HG03457 (cell line): ENCODE data around the gene CXCR4.
"Not testable (repeated sequence)": the region's sequence is repeated elsewhere in the genome, so short reads cannot be mapped to it uniquely, and the experiment has no call there.

ENCODE experiments used
- ATAC-seq: cut with Tn5 transposase; IDR thresholded peaks from one replicate; pipeline ENCODE4 v1.9.1; 2021; ENCODE audit warnings: moderate number of reproducible peaks; ENCODE audit not compliant: unreplicated experiment

CXCR4 gene

GRCh38 chr2:136080114-136080513, 37.8 kb downstream of the CXCR4 start:
- no peak for ATAC-seq

DNA sequence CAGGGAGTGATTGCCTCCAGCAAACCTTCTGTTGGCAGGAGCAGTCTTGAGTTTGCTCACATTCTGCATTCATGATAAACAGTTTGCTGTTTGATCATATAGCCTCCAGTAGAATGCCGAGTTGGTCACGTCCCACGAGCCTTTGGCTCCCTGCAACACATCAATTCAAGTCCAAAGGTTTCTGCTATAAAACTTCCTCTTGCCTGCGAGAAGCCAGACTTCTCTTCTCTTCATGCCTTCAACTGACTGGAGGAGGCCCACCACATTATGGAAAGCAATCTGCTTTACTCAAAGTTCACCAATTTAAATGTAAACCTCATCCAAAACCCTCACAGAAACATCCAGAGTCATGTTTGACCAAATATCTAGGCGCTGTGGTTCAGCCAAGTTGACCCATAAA, 40.8 kb downstream of the CXCR4 start:
- no peak for ATAC-seq

DNA sequence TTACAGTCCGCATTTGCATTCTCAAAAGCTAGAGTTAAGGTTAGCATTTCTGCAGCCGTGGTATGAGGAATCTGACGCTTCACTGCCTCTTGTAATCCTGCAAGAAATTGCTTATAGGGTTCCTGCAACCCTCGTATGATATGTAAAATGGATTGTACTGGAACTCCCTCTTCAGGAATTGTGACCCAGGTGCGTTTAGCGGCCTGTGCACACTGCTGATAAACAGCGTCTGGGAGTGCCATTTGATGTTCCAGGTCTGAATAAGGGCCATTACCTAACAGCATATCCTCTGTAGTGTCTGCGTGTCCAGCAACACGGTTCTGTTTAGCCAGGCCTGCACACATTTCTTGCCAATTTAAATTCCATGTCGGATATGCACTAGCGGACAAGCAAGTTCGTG, 42.5 kb downstream of the CXCR4 start:
- no peak for ATAC-seq

- ATAC-seq = no peak
These were observed 45.3 kb downstream of the CXCR4 start for GRCh38 chr2:136072621-136073020.

DNA sequence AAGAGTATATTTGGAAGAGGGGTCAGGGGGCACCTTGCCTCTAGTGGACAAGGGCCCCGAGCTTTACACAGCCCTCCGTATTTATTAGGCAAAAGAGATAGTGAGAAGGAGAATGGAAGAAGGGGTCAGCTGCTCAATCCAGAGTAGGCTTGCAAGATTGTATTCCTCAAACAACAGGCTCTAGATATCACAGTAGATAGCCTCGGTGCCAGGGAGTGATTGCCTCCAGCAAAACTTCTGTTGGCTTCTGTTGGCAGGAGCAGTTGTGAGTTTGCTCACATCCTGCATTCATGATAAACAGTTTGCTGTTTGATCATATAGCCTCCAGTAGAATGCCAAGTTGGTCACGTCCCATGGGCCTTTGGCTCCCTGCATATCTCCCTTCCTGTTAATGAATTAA, 46.1 kb downstream of the CXCR4 start:
- not testable (repeated sequence) for ATAC-seq

DNA sequence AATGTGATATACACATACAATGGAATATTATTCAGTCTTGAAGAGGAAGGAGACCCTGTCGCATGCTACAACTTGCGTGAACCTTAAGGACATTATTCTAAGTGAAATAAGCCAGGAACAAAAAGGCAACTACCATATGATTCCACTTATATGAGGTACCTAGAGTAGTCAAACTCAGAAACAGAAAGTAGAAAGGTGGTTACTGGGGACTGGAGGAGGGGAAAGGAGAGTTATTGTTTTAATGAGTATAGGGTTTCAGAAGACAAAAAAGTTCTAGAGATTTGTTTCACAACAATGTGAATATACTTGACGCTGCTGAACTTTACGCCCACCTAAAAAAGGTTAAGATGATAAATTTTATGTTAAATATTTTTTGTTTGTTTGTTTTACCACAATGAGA, 47.0 kb downstream of the CXCR4 start:
- ATAC-seq = no peak

DNA sequence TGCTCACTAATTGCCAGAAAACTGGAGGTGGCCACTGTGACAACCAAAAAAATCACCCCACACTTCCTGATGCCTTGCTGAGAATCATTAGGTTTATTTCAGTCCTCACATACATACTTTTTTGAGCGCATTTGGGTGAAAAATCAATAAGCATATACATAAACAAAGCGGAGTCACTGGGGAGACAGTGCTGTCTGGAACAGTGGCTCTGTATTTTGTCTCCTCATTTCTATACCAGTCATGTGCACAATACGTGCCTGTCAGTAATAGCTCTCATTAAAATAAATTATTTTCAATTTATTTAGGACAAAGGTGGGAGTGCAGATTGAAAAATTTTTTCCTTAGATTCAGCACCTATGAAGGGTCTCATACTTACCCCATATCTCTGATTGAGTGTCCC, 48.2 kb downstream of the CXCR4 start:
- ATAC-seq = no peak

DNA sequence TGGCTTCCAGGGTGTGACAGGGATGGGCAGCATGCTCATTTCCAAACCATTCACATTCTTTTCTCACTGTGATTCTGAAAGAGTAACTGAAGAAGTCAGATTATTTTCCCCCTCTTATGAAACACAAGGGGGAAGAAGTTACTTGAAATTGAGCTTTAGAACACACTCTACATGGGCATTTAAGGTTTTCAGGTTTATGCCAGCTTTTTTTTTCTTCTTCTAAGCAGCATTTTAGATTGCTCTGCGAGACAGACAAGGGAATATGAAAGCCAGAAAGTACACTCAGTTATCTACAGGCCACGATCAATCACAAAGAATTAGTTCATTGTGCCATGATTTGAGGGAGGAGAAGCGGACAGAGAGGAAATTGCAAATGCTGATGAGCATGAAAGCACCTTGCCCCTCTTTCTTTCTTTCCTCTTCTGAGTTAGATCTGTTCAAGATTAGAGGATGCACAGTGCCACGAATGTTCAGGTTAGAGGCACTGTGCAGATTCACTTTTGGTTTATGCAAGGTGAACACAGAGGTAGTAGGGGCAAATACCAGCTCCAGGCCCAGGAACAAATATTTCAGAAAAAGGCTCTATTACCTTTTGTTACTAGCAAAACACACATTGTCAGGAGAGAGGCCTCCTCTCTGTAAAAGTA, 49.2 kb downstream of the CXCR4 start:
- ATAC-seq = no peak

DNA sequence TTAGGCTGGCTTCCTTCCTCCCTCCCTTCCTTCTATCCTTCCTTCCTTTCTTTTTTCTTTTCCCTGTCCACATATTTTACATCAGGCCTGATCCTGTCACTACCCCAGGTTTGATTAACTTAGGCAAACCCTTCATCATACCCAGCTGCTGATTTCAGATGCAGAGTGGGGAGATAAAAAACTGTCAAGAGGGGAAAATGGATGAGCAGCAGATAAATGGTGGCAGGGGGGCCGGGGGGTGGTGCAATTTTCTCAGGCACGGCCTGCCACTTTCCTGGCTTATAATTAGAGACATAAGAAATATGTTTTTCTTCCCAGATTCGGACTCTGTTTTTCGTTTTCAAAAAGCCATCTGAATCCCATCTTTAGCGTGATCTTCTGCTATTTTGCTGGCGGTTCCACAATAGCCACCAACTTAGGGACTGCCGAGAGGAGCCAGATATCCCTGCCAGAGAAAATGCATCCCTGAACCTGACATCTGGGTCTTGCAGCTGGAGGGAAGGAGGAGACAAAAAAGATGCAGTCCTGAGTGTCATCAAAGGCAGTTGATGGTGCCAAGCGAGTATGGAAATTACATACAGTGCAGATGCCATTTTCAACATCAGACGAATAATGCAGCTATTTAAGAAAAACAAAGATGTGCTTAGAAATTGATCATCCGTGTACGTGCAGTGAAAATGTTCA, 49.9 kb downstream of the CXCR4 start:
- ATAC-seq = no peak

DNA sequence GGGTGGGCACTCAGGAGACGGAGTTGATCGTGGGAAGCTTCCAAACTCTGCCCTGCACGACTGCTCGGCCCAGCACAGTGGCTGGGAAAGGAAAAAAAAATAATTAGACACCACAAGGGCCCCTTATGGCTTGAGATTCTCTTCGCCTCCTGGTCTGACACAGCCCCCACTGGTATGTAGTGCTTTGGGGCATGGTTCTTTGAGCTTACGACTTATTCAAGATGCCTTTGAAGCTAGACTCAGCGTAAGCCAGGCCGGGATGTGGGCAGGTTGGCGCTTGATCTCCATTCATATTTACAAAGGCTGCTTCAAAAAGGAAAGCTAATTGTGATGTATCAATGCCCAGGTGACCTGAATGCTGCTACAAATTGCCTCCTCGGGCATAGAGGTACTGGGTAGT, 50.5 kb downstream of the CXCR4 start:
- no peak for ATAC-seq

- ATAC-seq = peak; percentile 72
These were observed 52.0 kb downstream of the CXCR4 start for GRCh38 chr2:136065907-136066306.

DNA sequence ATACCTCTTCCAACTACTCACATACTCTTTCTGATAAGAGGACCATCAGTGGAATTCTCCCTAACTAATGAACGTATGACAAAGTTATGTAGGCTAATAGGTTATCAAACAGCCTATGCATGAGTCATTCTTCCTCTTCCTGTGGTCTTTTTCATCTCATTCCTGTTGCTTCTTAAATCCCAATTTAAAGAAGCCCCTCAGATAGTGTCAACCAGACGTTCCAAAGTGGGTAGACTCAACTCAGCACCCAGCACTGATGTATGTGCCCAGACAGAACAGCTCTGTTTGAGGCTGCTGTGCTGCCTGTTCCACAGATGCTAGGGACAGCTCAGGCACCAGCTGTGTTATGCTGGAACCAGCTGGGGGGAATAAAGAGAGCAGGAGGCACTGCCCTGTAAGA, 52.6 kb downstream of the CXCR4 start:
- no peak for ATAC-seq
